Muscle of back (tissue), 11 donors: ENCODE measurements around the gene RAB3IL1. TPM values are rescaled to one million over a fixed set of nuclear protein-coding genes. Genes with fewer than 3 reads are reported as not detected.

Source experiments
- DNase-seq, 3 donors: peaks; one replicate each; pipeline versions ENCODE4 v3.0.0 to v3.0.0-alpha.2; 2013
- polyA plus RNA-seq, 10 donors: library from polyadenylated mRNA; unstranded; fragments of 120-200 nt; gene quantifications; one replicate each; pipeline ENCODE4 v1.2.1, GENCODE V29; 2013; ENCODE audit not compliant: insufficient read length in 10 of 10

RAB3IL1 gene
- polyA plus RNA-seq, 10 donors, result 18.3 to 36.1 (median 24.9) TPM

GRCh38 chr11:61847914-61848581 lies 69.3 kb downstream of the RAB3IL1 start:
- DNase-seq, result no peak

Other genes starting within 250 kb of the RAB3IL1 start
- gene DAGLA, start 237.2 kb downstream of the RAB3IL1 start, polyA plus RNA-seq, result 1 to 10 TPM; 3.8 to 5.8 (median 4.9) TPM
- gene MYRF, start 164.9 kb downstream of the RAB3IL1 start, polyA plus RNA-seq, result 1 to 10 TPM in 7 of 10 donors, under 1 TPM in 3; 0.48 to 2.2 (median 1.1) TPM
- 100 to 1,000 TPM; 123 to 167 (median 137) TPM for gene TMEM258, start 125.0 kb downstream of the RAB3IL1 start, polyA plus RNA-seq
- gene FEN1, start 124.7 kb downstream of the RAB3IL1 start, polyA plus RNA-seq, result 10 to 100 TPM; 13.5 to 25.8 (median 15.5) TPM
- gene FADS1, start 100.6 kb downstream of the RAB3IL1 start, polyA plus RNA-seq, result 10 to 100 TPM; 17.4 to 32.3 (median 23.3) TPM
- gene FADS2, start 89.3 kb downstream of the RAB3IL1 start, polyA plus RNA-seq, result 100 to 1,000 TPM in 3 of 10 donors, 10 to 100 TPM in 7; 75.7 to 121 (median 87.4) TPM
- gene FADS3, start 26.0 kb downstream of the RAB3IL1 start, polyA plus RNA-seq, result 10 to 100 TPM; 27.6 to 51.1 (median 44.6) TPM
- gene BEST1, start 32.8 kb upstream of the RAB3IL1 start, polyA plus RNA-seq, result 1 to 10 TPM; 2.6 to 4.6 (median 3.3) TPM
- 1,000 to 10,000 TPM; 1,283 to 1,536 (median 1,379) TPM for gene FTH1, start 50.1 kb upstream of the RAB3IL1 start, polyA plus RNA-seq
- 10 to 100 TPM; 13.2 to 26.7 (median 17.5) TPM for gene INCENP, start 206.4 kb upstream of the RAB3IL1 start, polyA plus RNA-seq